HEK293 (cell line): ENCODE data around the gene CAD.

Experiments used
- ATF2 ChIP-seq: fragments of 450-650 bp; formaldehyde crosslinking; IDR thresholded peaks from 2 replicates; pipeline ENCODE4 v1.5.1; 2016; ENCODE audit warnings: missing biosample characterization, missing genetic modification characterization, low read depth
- CTCF ChIP-seq: fragments of 450-650 bp; formaldehyde crosslinking; IDR thresholded peaks from 2 replicates; pipeline ENCODE4 v1.5.1; 2016; ENCODE audit warnings: missing biosample characterization, missing genetic modification characterization
- GLIS2 ChIP-seq: fragments of 450-650 bp; formaldehyde crosslinking; IDR thresholded peaks from 2 replicates; pipeline ENCODE4 v1.5.1; 2016; ENCODE audit warnings: missing biosample characterization, missing genetic modification characterization
- PRDM1 ChIP-seq: fragments of 450-650 bp; formaldehyde crosslinking; IDR thresholded peaks from 2 replicates; pipeline ENCODE4; 2016; ENCODE audit warnings: missing biosample characterization, missing genetic modification characterization
- SP3 ChIP-seq: fragments of 450-650 bp; formaldehyde crosslinking; IDR thresholded peaks from 2 replicates; pipeline ENCODE4 v1.5.1; 2016; ENCODE audit warnings: missing biosample characterization, missing genetic modification characterization
- ZBTB1 ChIP-seq: fragments of 450-650 bp; formaldehyde crosslinking; IDR thresholded peaks from 2 replicates; pipeline ENCODE4 v1.5.1; 2016; ENCODE audit warnings: missing biosample characterization, missing genetic modification characterization
- ZEB2 ChIP-seq: fragments of 450-650 bp; formaldehyde crosslinking; IDR thresholded peaks from 2 replicates; pipeline ENCODE4 v1.5.1; 2016; ENCODE audit warnings: missing biosample characterization, missing genetic modification characterization
- ZNF274 ChIP-seq, 2 experiments: fragments of 200-500 bp in 1 of 2; fragments of 450-650 bp in 1 of 2; sonication (Bioruptor generic) in 1 of 2; formaldehyde crosslinking in 1 of 2; IDR thresholded peaks; 2 replicates each; pipeline versions ENCODE4 v1.5.1 to v1.6.1; 2014 to 2016; ENCODE audit warnings: borderline replicate concordance in 1 of 2, inconsistent platforms in 1 of 2, low read length in 1 of 2, missing biosample characterization in 1 of 2, missing genetic modification characterization in 1 of 2
- TF ChIP-seq, protein P1 (sequence below): fragments of 450-650 bp; formaldehyde crosslinking; IDR thresholded peaks from 2 replicates; pipeline ENCODE4 v1.5.1; 2016; ENCODE audit warnings: missing biosample characterization, missing genetic modification characterization
- TF ChIP-seq, protein P2 (sequence below): fragments of 450-650 bp; formaldehyde crosslinking; IDR thresholded peaks from 2 replicates; pipeline ENCODE4 v1.5.1; 2016; ENCODE audit warnings: missing biosample characterization, missing genetic modification characterization

GRCh38 chr2:27240406-27240805, 23.2 kb downstream of the CAD start:
- TF ChIP-seq SP3 (tag by site-specific recombination) (no peak), CTCF (tag by site-specific recombination) (no peak), PRDM1 (tag by site-specific recombination) (no peak), GLIS2 (tag by site-specific recombination) (no peak), ZEB2 (no peak), ZNF274 (IDR thresholded peaks at IDR 0.05; ENCODE audit: low read length) (no peak), ZNF274 (tag by site-specific recombination; IDR thresholded peaks at IDR 0.05; ENCODE audit: borderline replicate concordance) (no peak), ZBTB1 (tag by site-specific recombination) (no peak), ATF2 (tag by site-specific recombination) (no peak)
- TF ChIP-seq, protein P1, sequence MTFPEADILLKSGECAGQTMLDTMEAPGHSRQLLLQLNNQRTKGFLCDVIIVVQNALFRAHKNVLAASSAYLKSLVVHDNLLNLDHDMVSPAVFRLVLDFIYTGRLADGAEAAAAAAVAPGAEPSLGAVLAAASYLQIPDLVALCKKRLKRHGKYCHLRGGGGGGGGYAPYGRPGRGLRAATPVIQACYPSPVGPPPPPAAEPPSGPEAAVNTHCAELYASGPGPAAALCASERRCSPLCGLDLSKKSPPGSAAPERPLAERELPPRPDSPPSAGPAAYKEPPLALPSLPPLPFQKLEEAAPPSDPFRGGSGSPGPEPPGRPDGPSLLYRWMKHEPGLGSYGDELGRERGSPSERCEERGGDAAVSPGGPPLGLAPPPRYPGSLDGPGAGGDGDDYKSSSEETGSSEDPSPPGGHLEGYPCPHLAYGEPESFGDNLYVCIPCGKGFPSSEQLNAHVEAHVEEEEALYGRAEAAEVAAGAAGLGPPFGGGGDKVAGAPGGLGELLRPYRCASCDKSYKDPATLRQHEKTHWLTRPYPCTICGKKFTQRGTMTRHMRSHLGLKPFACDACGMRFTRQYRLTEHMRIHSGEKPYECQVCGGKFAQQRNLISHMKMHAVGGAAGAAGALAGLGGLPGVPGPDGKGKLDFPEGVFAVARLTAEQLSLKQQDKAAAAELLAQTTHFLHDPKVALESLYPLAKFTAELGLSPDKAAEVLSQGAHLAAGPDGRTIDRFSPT (tag by site-specific recombination), result no peak
- TF ChIP-seq, protein P2, sequence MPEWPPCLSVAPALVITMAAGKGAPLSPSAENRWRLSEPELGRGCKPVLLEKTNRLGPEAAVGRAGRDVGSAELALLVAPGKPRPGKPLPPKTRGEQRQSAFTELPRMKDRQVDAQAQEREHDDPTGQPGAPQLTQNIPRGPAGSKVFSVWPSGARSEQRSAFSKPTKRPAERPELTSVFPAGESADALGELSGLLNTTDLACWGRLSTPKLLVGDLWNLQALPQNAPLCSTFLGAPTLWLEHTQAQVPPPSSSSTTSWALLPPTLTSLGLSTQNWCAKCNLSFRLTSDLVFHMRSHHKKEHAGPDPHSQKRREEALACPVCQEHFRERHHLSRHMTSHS (tag by site-specific recombination), result no peak
